BJ (cell line): ENCODE data around the gene ZNF622. TPM values are rescaled to one million over a fixed set of nuclear protein-coding genes. Genes with fewer than 3 reads are reported as not detected.

Experiments
- CTCF ChIA-PET: fragments of 350-600 bp; formaldehyde crosslinking; extraction: SDS; loops from one replicate; lab custom pipeline; 2021; ENCODE audit warnings: antibody characterized with exemption, inconsistent platforms; lab: Yijun Ruan, JAX
- POLR2A ChIA-PET: fragments of 300-600 bp; sonication (Branson Sonifier 250); formaldehyde crosslinking; extraction: SDS; loops from one replicate; lab custom pipeline; 2021; ENCODE audit warnings: antibody characterized with exemption; lab: Charles Lee
- DNase-seq: peaks from one replicate; pipeline ENCODE4 v3.0.0-alpha.2; 2011; ENCODE audit warnings: low read depth
- H3K27me3 ChIP-seq: 2 replicates; pipeline ENCODE4 v1.6.0; 2011; ENCODE audit warnings: low read length; ENCODE audit not compliant: control insufficient read depth, insufficient read depth
- H3K36me3 ChIP-seq: 2 replicates; pipeline ENCODE4 v1.5.1; 2011; ENCODE audit warnings: low read length; ENCODE audit not compliant: control insufficient read depth, insufficient read depth
- H3K4me3 ChIP-seq: 2 replicates; pipeline ENCODE4 v1.5.1; 2011; ENCODE audit warnings: low read depth, mild to moderate bottlenecking, control low read depth, low read length
- CTCF ChIP-seq: IDR thresholded peaks from 2 replicates; pipeline ENCODE4 v1.5.1; 2011; ENCODE audit warnings: low read depth, mild to moderate bottlenecking, control low read depth, inconsistent platforms, low read length, moderate library complexity; ENCODE audit not compliant: insufficient read depth
- polyA plus RNA-seq: library from polyadenylated mRNA; depleted of rRNA; stranded (reverse); fragments of >200 nt; gene quantifications from 2 replicates; pipeline ENCODE4 v1.2.3, GENCODE V29; 2011

ZNF622 gene
- polyA plus RNA-seq, 1 experiment = 16.9 TPM

GRCh38 chr5:16412556-16412955, 53.0 kb downstream of the ZNF622 start:
- Histone ChIP-seq H3K36me3 (no peaks in the 10 kb centered on the region), H3K4me3 (no peak overlapping the region), H3K27me3 (no peaks in the 10 kb centered on the region)
- ChIA-PET CTCF (no interaction called here), POLR2A (no interaction called here)
- DNase-seq = no peak
- TF ChIP-seq CTCF = no peak

GRCh38 chr5:16411741-16412455, 53.7 kb downstream of the ZNF622 start:
- no peak for TF ChIP-seq CTCF
- no peak for DNase-seq
- no peaks in the 10 kb centered on the region for H3K36me3 ChIP-seq
- no peaks in the 10 kb centered on the region for H3K27me3 ChIP-seq
- CTCF ChIA-PET = no interaction called here
- H3K4me3 ChIP-seq = no peak overlapping the region
- POLR2A ChIA-PET = no interaction called here

- ChIA-PET CTCF (no interaction called here), POLR2A (no interaction called here)
- H3K36me3 ChIP-seq = no peaks in the 10 kb centered on the region
- H3K4me3 ChIP-seq = no peak overlapping the region
- no peaks in the 10 kb centered on the region for H3K27me3 ChIP-seq
- no peak for TF ChIP-seq CTCF
- no peak for DNase-seq
Measured at GRCh38 chr5:16411235-16411634, 54.4 kb downstream of the ZNF622 start.

GRCh38 chr5:16410338-16410737, 55.3 kb downstream of the ZNF622 start:
- ChIA-PET CTCF (no interaction called here), POLR2A (no interaction called here)
- Histone ChIP-seq H3K36me3 (no peaks in the 10 kb centered on the region), H3K27me3 (no peaks in the 10 kb centered on the region), H3K4me3 (no peak overlapping the region)
- no peak for TF ChIP-seq CTCF
- no peak for DNase-seq

- Histone ChIP-seq H3K4me3 (no peak overlapping the region), H3K27me3 (no peaks in the 10 kb centered on the region), H3K36me3 (no peaks in the 10 kb centered on the region)
- CTCF ChIA-PET = no interaction called here
- POLR2A ChIA-PET = no interaction called here
- no peak for DNase-seq
- TF ChIP-seq CTCF = no peak
Measured at GRCh38 chr5:16406630-16407029, 59.0 kb downstream of the ZNF622 start.
